Gastrocnemius medialis (tissue), 4 donors: ENCODE data around the gene BCAS4. TPM values are rescaled to one million over a fixed set of nuclear protein-coding genes. Genes with fewer than 3 reads are reported as not detected.

ENCODE experiments used
- ATAC-seq, 2 donors: fragments of 150-250 bp; one replicate each; pipeline ENCODE4 v1.9.1; 2016
- DNase-seq, 2 donors: peaks; one replicate each; pipeline ENCODE4 v3.0.0-alpha.2; 2019
- H3K27ac ChIP-seq, 4 donors: fragments of 200-600 bp; sonication (generic); 1 replicate in 1 of 4; 2 replicates in 3 of 4; pipeline ENCODE4 v1.5.1; 2016 to 2018; ENCODE audit warnings: mild to moderate bottlenecking in 2 of 4, moderate library complexity in 1 of 4
- H3K27me3 ChIP-seq, 3 donors: fragments of 200-600 bp; sonication (generic) in 2 of 3; 1 replicate in 1 of 3; 2 replicates in 2 of 3; pipeline versions ENCODE4 v1.5.1 to v1.6.0; 2016 to 2019; ENCODE audit warnings: mild to moderate bottlenecking in 1 of 3, moderate library complexity in 1 of 3
- H3K36me3 ChIP-seq, 2 donors: fragments of 200-600 bp; sonication (generic) in 1 of 2; one replicate each; pipeline ENCODE4 v1.5.1; 2017 to 2018
- H3K4me1 ChIP-seq, 2 donors: fragments of 200-600 bp; sonication (generic) in 1 of 2; one replicate each; pipeline ENCODE4 v1.5.1; 2016 to 2017; ENCODE audit warnings: mild to moderate bottlenecking in 2 of 2
- H3K4me3 ChIP-seq, 4 donors: fragments of 200-600 bp; sonication (generic) in 3 of 4; 1 replicate in 1 of 4; 2 replicates in 3 of 4; pipeline ENCODE4 v1.5.1; 2016 to 2019; ENCODE audit warnings: mild to moderate bottlenecking in 2 of 4
- H3K9me3 ChIP-seq, 3 donors: fragments of 200-600 bp; sonication (generic) in 2 of 3; 1 replicate in 1 of 3; 2 replicates in 2 of 3; pipeline ENCODE4 v1.5.1; 2016 to 2019
- CTCF ChIP-seq, 5 experiments: fragments of 450-650 bp in 3 of 5; fragments of 200-600 bp in 2 of 5; sonication (generic) in 2 of 5; IDR thresholded peaks in 4 of 5; conservative IDR thresholded peaks in 1 of 5; 1 replicate in 4 of 5; 2 replicates in 1 of 5; pipeline ENCODE4 v1.5.1; 2016 to 2019; ENCODE audit warnings: antibody characterized with exemption in 5 of 5, mild to moderate bottlenecking in 3 of 5, moderate library complexity in 3 of 5
- POLR2A ChIP-seq, 2 donors: fragments of 450-650 bp; IDR thresholded peaks; one replicate each; pipeline ENCODE4 v1.6.1; 2017; ENCODE audit warnings: antibody characterized with exemption in 2 of 2, mild to moderate bottlenecking in 2 of 2, moderate library complexity in 2 of 2
- in situ Hi-C, 4 donors: fragments of 200-750 bp; cut with MboI; loops; one replicate each; pipeline versions ENCODE4 v1.15.0 to v1.8.0; 2017; ENCODE audit warnings: low sequenced_read_pairs in 4 of 4
- intact Hi-C: fragments of 100-400 bp; cut with DNase I; formaldehyde crosslinking; loops from one replicate; pipeline ENCODE4 v1.15.1; 2023; ENCODE audit warnings: low total_unique reads
- total RNA-seq, 4 donors: library from RNA; depleted of rRNA; stranded (reverse); fragments of >200 nt; gene quantifications; one replicate each; pipeline versions ENCODE4 v1.1.0 to v1.2.3, GENCODE V29; 2016

The BCAS4 gene
- total RNA-seq, 4 donors from 2014 or later = 0.16 to 2.2 (median 0.51) TPM; not detected in 1

GRCh38 chr20:50810063-50810462, 15.2 kb downstream of the BCAS4 start:
- H3K27ac ChIP-seq = no peak overlapping the region
- no peaks in the 10 kb centered on the region for H3K27me3 ChIP-seq
- intact Hi-C loops (no loop called here), in situ Hi-C loops (no loop called here)
- TF ChIP-seq POLR2A (IDR thresholded peaks at IDR 0.05) (no peak), CTCF (IDR thresholded peaks at IDR 0.05 in 4 of 5, conservative IDR thresholded peaks at IDR 0.05 in 1 of 5) (no peak)
- H3K9me3 ChIP-seq = no peaks in the 10 kb centered on the region
- no peak for DNase-seq
- H3K36me3 ChIP-seq = no peaks in the 10 kb centered on the region
- ATAC-seq = no peak
- H3K4me1 ChIP-seq = no peaks in the 10 kb centered on the region
- H3K4me3 ChIP-seq = no peak overlapping the region

- no peak for TF ChIP-seq CTCF (IDR thresholded peaks at IDR 0.05 in 4 of 5, conservative IDR thresholded peaks at IDR 0.05 in 1 of 5)
- TF ChIP-seq POLR2A (IDR thresholded peaks at IDR 0.05) = no peak
- no peak for ATAC-seq
- in situ Hi-C loops = no loop called here
These were observed 16.0 kb downstream of the BCAS4 start for GRCh38 chr20:50810842-50811241.

GRCh38 chr20:50813101-50813643, 18.3 kb downstream of the BCAS4 start:
- Histone ChIP-seq H3K27ac (no peak overlapping the region), H3K4me1 (no peaks in the 10 kb centered on the region), H3K36me3 (no peaks in the 10 kb centered on the region), H3K9me3 (no peaks in the 10 kb centered on the region), H3K27me3 (no peaks in the 10 kb centered on the region), H3K4me3 (no peak overlapping the region)
- TF ChIP-seq POLR2A (IDR thresholded peaks at IDR 0.05) (no peak), CTCF (IDR thresholded peaks at IDR 0.05 in 4 of 5, conservative IDR thresholded peaks at IDR 0.05 in 1 of 5) (no peak)
- ATAC-seq = no peak
- intact Hi-C loops = no loop called here
- in situ Hi-C loops = no loop called here
- no peak for DNase-seq

More at GRCh38 chr20:50810842-50811241, 16.0 kb downstream of the BCAS4 start:
- Histone ChIP-seq H3K27ac (no peak overlapping the region), H3K9me3 (no peaks in the 10 kb centered on the region), H3K27me3 (no peaks in the 10 kb centered on the region), H3K36me3 (no peaks in the 10 kb centered on the region), H3K4me1 (no peaks in the 10 kb centered on the region), H3K4me3 (no peak overlapping the region)
- intact Hi-C loops = no loop called here
- DNase-seq = no peak

- no peaks in the 10 kb centered on the region for H3K27me3 ChIP-seq
- no peak for ATAC-seq
- DNase-seq = no peak
- in situ Hi-C loops (no loop called here), intact Hi-C loops (no loop called here)
- no peak overlapping the region for H3K4me3 ChIP-seq
- H3K9me3 ChIP-seq = no peaks in the 10 kb centered on the region
- TF ChIP-seq POLR2A (IDR thresholded peaks at IDR 0.05) (no peak), CTCF (IDR thresholded peaks at IDR 0.05 in 4 of 5, conservative IDR thresholded peaks at IDR 0.05 in 1 of 5) (no peak)
- no peaks in the 10 kb centered on the region for H3K36me3 ChIP-seq
- no peaks in the 10 kb centered on the region for H3K4me1 ChIP-seq
- H3K27ac ChIP-seq = no peak overlapping the region
These were observed 18.9 kb downstream of the BCAS4 start for GRCh38 chr20:50813801-50814200.
